Prostate gland (tissue), 2 donors: ENCODE measurements around the gene VAMP7. TPM values are rescaled to one million over a fixed set of nuclear protein-coding genes. Genes with fewer than 3 reads are reported as not detected.
"Not testable (repeated sequence)": the region's sequence is repeated elsewhere in the genome, so short reads cannot be mapped to it uniquely, and the experiment has no call there.

Experiments
- DNase-seq: peaks from one replicate; pipeline ENCODE4 v3.0.0-alpha.2; 2019; ENCODE audit warnings: low spot score
- H3K27ac ChIP-seq, 2 donors: fragments of 200-600 bp; sonication (generic); 2 replicates each; pipeline ENCODE4 v1.5.1; 2017 to 2019
- H3K27me3 ChIP-seq: fragments of 200-600 bp; sonication (generic); replicated peaks from 2 replicates; pipeline ENCODE4 v1.5.1; 2019; ENCODE audit not compliant: insufficient read depth
- H3K36me3 ChIP-seq, 2 donors: fragments of 200-600 bp; sonication (generic); 1 replicate in 1 of 2; 2 replicates in 1 of 2; pipeline versions ENCODE4 v1.5.1 to v1.8.1; 2017 to 2019
- H3K4me1 ChIP-seq: fragments of 200-600 bp; sonication (generic); replicated peaks from 2 replicates; pipeline ENCODE4 v1.5.1; 2019
- H3K4me3 ChIP-seq, 2 donors: fragments of 200-600 bp; sonication (generic); 2 replicates each; pipeline ENCODE4 v1.5.1; 2017 to 2019
- H3K9me3 ChIP-seq: fragments of 200-600 bp; sonication (generic); 2 replicates; pipeline ENCODE4 v1.5.1; 2017
- POLR2A ChIP-seq: fragments of 450-650 bp; IDR thresholded peaks from one replicate; pipeline ENCODE4 v1.6.1; 2016; ENCODE audit warnings: antibody characterized with exemption, mild to moderate bottlenecking
- POLR2AphosphoS5 ChIP-seq: sonication (generic); formaldehyde crosslinking; IDR thresholded peaks from one replicate; pipeline ENCODE4 v1.6.1; 2017; ENCODE audit warnings: antibody characterized with exemption
- WGBS: methylation state at CpG from one replicate; pipeline ENCODE4 v1.1.5; 2018; 5-methylcytosine and 5-hydroxymethylcytosine counted together
- intact Hi-C: fragments of 100-400 bp; cut with DNase I; formaldehyde crosslinking; loops from one replicate; pipeline ENCODE4 v1.14.2; 2022
- total RNA-seq, 2 donors: library from RNA; depleted of rRNA; stranded (reverse); fragments of >200 nt; gene quantifications; one replicate each; pipeline ENCODE4 v1.1.0, GENCODE V29; 2016
- TF ChIP-seq, protein P1 (sequence below), 4 experiments: fragments of 200-600 bp in 2 of 4; fragments of 450-650 bp in 2 of 4; sonication (generic) in 2 of 4; IDR thresholded peaks; 1 replicate in 3 of 4; 2 replicates in 1 of 4; pipeline ENCODE4 v1.5.1; 2016 to 2019; ENCODE audit warnings: antibody characterized with exemption in 4 of 4, mild to moderate bottlenecking in 2 of 4, moderate library complexity in 2 of 4

Gene VAMP7
- 10 to 100 TPM; 31.6 to 37.5 TPM for total RNA-seq

GRCh38 chrX:155881158-155881993 is at the start of gene VAMP7:
TSS of gene VAMP7 (plus strand) at chrX:155881345. CDS start at chrX:155889467, 8,122 bp downstream.
- Histone ChIP-seq H3K4me3 (peak within 1 kb of the TSS; percentile 50 to 59), H3K27me3 (no peaks in the 10 kb centered on the region), H3K36me3 (no peaks in the 10 kb centered on the region), H3K27ac (peak within 1 kb of the TSS; percentile 59 to 70), H3K9me3 (no peaks in the 10 kb centered on the region), H3K4me1 (no peaks in the 10 kb centered on the region)
- DNase-seq, result peak; percentile 81
- intact Hi-C loops, result no loop called here
- WGBS, result 37% methylated on average over 48 of the region's 48 CpGs
- TF ChIP-seq, protein P1, sequence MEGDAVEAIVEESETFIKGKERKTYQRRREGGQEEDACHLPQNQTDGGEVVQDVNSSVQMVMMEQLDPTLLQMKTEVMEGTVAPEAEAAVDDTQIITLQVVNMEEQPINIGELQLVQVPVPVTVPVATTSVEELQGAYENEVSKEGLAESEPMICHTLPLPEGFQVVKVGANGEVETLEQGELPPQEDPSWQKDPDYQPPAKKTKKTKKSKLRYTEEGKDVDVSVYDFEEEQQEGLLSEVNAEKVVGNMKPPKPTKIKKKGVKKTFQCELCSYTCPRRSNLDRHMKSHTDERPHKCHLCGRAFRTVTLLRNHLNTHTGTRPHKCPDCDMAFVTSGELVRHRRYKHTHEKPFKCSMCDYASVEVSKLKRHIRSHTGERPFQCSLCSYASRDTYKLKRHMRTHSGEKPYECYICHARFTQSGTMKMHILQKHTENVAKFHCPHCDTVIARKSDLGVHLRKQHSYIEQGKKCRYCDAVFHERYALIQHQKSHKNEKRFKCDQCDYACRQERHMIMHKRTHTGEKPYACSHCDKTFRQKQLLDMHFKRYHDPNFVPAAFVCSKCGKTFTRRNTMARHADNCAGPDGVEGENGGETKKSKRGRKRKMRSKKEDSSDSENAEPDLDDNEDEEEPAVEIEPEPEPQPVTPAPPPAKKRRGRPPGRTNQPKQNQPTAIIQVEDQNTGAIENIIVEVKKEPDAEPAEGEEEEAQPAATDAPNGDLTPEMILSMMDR (IDR thresholded peaks at IDR 0.05), result no peak
- TF ChIP-seq POLR2A (peak; percentile 66), POLR2AphosphoS5 (peak; percentile 89)

GRCh38 chrX:155841232-155841631 is 39.9 kb upstream of the VAMP7 start:
- intact Hi-C loops, result no loop called here
- Histone ChIP-seq H3K36me3 (no peaks in the 10 kb centered on the region), H3K9me3 (no peaks in the 10 kb centered on the region), H3K27ac (no peak overlapping the region), H3K4me1 (no peaks in the 10 kb centered on the region), H3K27me3 (no peaks in the 10 kb centered on the region), H3K4me3 (no peak overlapping the region)
- TF ChIP-seq POLR2AphosphoS5 (no peak), POLR2A (no peak)
- TF ChIP-seq, protein P1 (IDR thresholded peaks at IDR 0.05), result no peak
- DNase-seq, result no peak
- WGBS, result 75% methylated on average over 3 of the region's 3 CpGs

GRCh38 chrX:155851786-155852185 is 29.4 kb upstream of the VAMP7 start:
- H3K36me3 ChIP-seq, DNase-seq, H3K27me3 ChIP-seq, H3K4me3 ChIP-seq, H3K4me1 ChIP-seq, intact Hi-C loops, H3K27ac ChIP-seq, H3K9me3 ChIP-seq: not testable (repeated sequence)
- WGBS, result 93% methylated on average over 2 of the region's 2 CpGs

- TF ChIP-seq POLR2A, result no peak
- TF ChIP-seq, protein P1 (IDR thresholded peaks at IDR 0.05), result no peak
- TF ChIP-seq POLR2AphosphoS5, result no peak
- 4% methylated on average over 1 of the region's 1 CpG for WGBS
- intact Hi-C loops, result no loop called here
Measured at GRCh38 chrX:155857561-155857960, 23.6 kb upstream of the VAMP7 start.

GRCh38 chrX:155864655-155865054 is 16.5 kb upstream of the VAMP7 start:
- 37% methylated on average over 1 of the region's 1 CpG for WGBS
- H3K4me3 ChIP-seq, result no peak overlapping the region
- no peaks in the 10 kb centered on the region for H3K9me3 ChIP-seq
- H3K27ac ChIP-seq, result no peak overlapping the region
- intact Hi-C loops, result no loop called here
- no peak for TF ChIP-seq POLR2AphosphoS5
- TF ChIP-seq POLR2A, result no peak
- TF ChIP-seq, protein P1 (IDR thresholded peaks at IDR 0.05), result no peak
- no peaks in the 10 kb centered on the region for H3K4me1 ChIP-seq
- H3K27me3 ChIP-seq, result no peaks in the 10 kb centered on the region
- DNase-seq, result no peak
- H3K36me3 ChIP-seq, result no peaks in the 10 kb centered on the region

More at GRCh38 chrX:155857561-155857960, 23.6 kb upstream of the VAMP7 start:
- H3K36me3 ChIP-seq, result no peaks in the 10 kb centered on the region
- H3K27ac ChIP-seq, result no peak overlapping the region
- no peaks in the 10 kb centered on the region for H3K4me1 ChIP-seq
- H3K4me3 ChIP-seq, result no peak overlapping the region
- no peaks in the 10 kb centered on the region for H3K9me3 ChIP-seq
- no peak for DNase-seq
- H3K27me3 ChIP-seq, result no peaks in the 10 kb centered on the region
